GM10847 (cell line): ENCODE measurements around the gene WDR13.

Source experiments
- POLR2A ChIP-seq: IDR thresholded peaks from 2 replicates; pipeline ENCODE4 v1.6.1; 2011; ENCODE audit not compliant: insufficient read length; ENCODE audit errors: extremely low read depth

Gene WDR13

GRCh38 chrX:48597353-48598264, at the start of gene WDR13:
WDR13 (plus strand) TSS chrX:48597492; CDS start chrX:48597997, 505 bp downstream.
- no peak for TF ChIP-seq POLR2A

DNA sequence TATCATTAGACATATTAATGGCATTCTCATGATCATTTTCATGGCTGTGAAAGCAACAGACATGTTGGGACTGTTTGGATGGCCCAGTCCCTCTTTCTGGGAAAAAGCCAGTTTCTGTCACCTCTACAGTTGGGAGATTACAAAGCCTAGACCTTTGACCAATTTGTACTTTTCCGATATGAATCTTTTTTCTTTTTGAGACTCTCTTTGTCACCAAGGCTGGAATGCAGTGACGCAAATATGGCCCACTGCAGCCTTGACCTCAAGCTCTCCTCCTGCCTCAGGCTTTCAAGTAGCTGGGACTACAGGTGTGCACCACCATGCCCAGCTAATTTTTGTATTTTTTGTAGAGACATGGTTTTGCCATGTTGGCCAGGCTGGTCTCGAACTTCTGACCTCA, 48.4 kb upstream of the WDR13 start:
- no peak for TF ChIP-seq POLR2A

DNA sequence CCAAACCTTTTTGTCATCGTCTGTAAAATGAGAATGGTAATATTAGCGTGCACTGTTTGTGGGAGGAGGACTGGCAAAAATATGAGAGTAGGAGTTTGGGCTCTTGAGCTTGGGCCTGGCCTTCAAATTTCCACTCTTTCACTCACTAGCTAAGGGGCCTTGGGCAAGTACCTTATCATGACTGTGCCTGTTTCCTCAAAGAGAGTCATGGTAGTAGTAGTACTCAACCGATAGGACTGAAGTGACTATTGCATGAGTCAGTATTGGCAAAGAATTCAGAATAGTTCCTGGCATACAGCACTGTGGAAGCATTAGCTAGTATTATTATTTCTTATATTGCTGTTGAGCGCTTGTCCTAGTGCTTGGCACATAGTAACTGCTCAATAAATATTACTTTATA, 39.0 kb upstream of the WDR13 start:
- TF ChIP-seq POLR2A, result no peak

DNA sequence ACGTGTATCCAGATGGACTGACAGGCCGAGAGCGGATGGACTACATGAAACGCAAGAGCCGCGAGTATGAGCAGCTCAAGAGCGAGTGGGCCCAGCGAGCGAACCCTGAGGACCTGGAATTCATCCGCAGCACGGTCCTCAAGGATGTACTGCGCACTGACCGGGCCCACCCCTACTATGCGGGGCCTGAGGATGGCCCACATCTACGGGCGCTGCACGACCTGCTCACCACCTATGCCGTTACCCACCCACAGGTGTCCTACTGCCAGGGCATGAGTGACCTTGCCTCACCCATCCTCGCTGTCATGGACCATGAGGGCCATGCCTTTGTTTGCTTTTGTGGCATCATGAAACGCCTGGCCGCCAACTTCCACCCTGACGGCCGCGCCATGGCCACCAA, 37.7 kb upstream of the WDR13 start:
- no peak for TF ChIP-seq POLR2A

DNA sequence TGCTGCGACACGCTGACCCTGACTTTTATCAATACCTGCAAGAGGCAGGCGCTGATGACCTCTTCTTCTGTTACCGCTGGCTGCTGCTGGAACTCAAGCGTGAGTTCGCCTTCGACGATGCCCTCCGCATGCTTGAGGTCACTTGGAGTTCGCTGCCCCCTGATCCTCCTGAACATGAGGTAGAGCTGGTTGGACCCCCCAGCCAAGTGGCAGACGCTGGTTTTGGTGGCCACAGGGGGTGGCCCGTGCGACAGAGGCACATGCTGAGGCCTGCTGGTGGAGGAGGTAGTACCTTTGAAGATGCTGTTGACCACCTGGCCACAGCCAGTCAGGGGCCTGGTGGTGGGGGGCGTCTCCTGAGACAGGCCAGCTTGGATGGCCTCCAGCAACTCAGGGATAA, 37.2 kb upstream of the WDR13 start:
- no peak for TF ChIP-seq POLR2A

DNA sequence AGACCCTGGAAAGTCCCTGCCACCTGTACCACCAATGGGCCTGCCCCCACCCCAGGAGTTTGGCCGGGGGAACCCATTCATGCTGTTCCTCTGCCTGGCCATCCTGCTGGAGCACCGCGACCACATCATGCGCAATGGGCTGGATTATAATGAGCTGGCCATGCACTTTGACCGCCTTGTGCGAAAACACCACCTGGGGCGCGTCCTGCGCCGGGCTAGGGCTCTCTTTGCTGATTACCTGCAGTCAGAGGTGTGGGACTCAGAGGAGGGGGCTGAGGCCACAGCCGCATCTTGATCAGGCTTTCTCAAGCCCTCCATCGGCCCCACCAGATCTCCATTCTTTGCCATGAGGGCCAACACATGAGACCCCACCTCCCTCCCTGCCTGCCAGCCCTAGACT, 36.6 kb upstream of the WDR13 start:
- TF ChIP-seq POLR2A, result no peak

DNA sequence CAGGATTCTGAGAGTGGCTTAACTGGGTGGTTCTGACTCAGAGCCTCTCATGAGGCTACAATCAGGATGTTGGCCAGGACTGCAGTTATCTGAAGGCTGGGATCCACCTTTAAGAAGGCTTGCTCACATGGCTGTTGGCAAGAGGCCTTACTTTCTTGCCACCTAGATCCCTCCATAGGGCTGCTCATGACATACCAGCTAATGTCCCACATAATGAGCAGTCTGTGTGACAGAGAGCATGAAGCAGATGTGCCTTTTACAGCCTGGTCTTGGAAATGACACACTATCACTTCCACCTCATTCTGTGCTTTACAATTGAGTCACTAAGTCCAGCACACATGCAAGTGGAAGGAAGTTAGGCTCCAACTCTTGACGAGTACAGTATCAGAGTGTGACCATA, 27.3 kb upstream of the WDR13 start:
- TF ChIP-seq POLR2A, result no peak

DNA sequence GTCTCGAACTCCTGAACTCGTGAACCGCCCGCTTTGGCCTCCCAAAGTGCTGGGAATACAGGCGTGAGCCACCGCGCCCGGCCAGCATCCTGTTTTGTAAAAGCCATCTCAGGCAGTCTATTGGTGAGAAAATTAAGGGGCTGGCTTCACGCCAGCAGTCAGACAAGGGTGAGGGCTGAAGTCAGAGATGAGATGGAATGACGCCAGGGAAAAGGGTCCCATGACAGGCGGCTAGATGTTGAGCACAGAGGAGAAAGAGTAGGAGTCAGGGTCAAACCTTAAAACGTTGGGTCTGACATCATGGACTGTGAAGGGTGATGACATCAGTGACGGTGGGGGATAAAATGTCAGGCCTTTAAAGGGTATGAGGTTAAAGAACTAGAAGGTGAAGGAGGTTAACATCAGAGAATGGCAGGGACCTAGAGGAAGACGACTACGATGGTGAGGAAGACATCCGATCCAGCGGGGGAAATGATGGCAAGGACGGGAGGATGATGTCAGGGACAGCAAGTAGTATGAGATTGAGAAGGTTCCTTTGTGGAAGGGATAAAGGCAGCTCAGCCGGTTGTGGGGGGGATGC, 23.5 kb upstream of the WDR13 start:
- TF ChIP-seq POLR2A, result no peak

DNA sequence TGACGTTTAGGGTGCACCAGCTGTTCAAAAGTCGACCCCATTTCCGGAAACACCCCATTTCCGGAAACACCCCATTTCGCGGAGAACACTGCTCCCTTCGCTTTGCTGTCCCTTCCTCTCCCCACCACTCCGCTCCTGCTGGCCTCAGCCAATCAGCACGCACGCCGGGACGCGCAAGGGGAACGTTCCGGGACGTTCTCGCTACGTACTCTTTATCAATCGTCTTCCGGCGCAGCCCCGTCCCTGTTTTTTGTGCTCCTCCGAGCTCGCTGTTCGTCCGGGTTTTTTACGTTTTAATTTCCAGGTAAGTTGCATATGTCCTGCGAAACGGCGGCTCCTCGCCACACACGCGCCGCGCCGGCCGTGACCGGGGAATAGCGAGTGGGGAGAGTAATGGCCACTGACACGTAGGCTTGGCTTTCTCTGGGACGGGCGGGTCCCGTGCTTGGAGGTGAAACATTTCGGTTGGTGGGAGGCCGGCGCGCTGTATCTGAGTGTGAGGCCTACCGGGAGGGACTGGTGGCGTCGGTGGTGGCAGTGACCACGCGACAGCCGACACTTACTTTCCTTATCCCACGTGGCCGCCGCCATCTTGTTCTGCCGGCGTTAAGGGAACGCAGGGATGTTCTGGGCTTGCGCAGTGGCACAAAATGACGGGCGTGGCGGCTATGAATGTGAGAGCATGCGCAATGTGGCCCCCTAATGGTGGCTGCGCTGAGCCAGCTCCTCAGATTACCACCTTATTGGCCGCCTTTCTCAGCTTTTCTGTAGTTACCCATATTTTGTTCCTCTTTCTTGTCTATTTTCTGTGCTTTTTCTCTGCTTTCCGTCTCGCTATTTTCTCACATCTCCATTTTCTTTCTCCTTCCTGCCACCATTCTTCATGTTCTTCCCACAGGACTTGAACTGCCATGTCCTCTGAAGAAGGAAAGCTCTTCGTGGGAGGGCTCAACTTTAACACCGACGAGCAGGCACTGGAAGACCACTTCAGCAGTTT, 22.7 kb upstream of the WDR13 start, which contains the start of gene RBM3:
Gene RBM3 (plus strand): TSS at position 215 of the 997 bp plus-strand sequence. CDS start 697 bp downstream, at position 912.
- peak; percentile 47 for TF ChIP-seq POLR2A

DNA sequence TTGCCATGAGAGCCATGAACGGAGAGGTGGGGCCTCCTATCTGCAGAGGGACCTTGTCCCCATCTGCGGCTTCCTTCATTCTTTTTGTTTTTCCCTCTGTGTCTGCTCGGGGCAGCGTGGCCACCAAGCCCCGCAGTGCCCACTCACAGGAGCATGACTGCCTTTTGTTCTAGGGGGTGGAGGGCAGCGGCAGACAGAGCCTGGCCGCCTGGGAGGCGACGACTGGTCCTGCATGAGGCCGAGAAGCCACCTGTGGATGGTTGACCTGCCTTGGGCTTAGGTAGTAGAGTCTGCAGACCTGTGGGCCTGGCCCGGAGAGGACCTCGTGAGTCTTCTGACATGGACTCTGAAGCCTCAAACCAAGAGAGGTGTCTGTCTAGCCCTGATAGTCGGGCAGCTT, 21.6 kb upstream of the WDR13 start:
- no peak for TF ChIP-seq POLR2A

- TF ChIP-seq POLR2A, result no peak
Observed at GRCh38 chrX:48576108-48576507, 21.2 kb upstream of the WDR13 start.

GRCh38 chrX:48578661-48579128, 18.6 kb upstream of the WDR13 start:
- no peak for TF ChIP-seq POLR2A

- TF ChIP-seq POLR2A, result no peak
Observed at GRCh38 chrX:48579259-48579658, 18.0 kb upstream of the WDR13 start.

DNA sequence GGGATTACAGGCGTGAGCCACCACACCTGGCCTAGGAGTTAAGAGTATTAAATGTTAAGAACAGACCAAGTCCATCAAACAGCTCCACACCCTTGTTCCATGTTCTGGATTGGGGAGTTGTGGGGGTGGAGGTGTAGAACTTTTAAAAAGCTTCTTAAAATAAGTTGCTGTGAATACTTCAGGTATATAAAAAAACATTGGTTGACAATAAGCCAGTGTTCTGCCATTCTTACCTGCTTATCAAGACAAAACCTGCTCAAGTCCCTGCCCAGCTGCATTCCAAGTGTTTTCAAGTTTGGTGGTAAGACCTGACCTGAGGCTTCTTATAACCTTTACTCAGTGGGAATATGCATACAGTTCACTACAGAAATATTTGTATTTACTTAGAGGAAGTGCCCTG, 16.6 kb upstream of the WDR13 start:
- TF ChIP-seq POLR2A, result no peak

- TF ChIP-seq POLR2A, result no peak
Observed at GRCh38 chrX:48584698-48585097, 12.6 kb upstream of the WDR13 start.

- no peak for TF ChIP-seq POLR2A
Observed at GRCh38 chrX:48589482-48590162, 7.7 kb upstream of the WDR13 start.
